H1 (cell line): ENCODE measurements around the gene WFIKKN1. TPM values are rescaled to one million over a fixed set of nuclear protein-coding genes. Genes with fewer than 3 reads are reported as not detected.

Experiments used
- CTCF ChIA-PET: fragments of 300-600 bp; sonication (Branson Sonifier 250); formaldehyde crosslinking; loops from one replicate; lab custom pipeline; 2021; ENCODE audit not compliant: partially characterized antibody; lab: Charles Lee
- POLR2A ChIA-PET: fragments of 300-600 bp; sonication (Branson Sonifier 250); formaldehyde crosslinking; loops from one replicate; lab custom pipeline; 2021; ENCODE audit warnings: inconsistent platforms; ENCODE audit not compliant: partially characterized antibody; lab: Charles Lee
- DNase-seq, 2 experiments: peaks; one replicate each; pipeline versions ENCODE4 v3.0.0 to v3.0.0-alpha.2; 2010 to 2022; ENCODE audit warnings: low spot score in 2 of 2, low read depth in 1 of 2, mixed read lengths in 1 of 2
- FAIRE-seq: peaks from 2 replicates; lab custom pipeline; 2011; peaks lifted over from hg19 to GRCh38; lab: Jason Lieb, UNC
- H2AFZ ChIP-seq: 2 replicates; pipeline ENCODE4 v1.8.1; 2012; ENCODE audit warnings: low read length, inconsistent platforms
- H2AK5ac ChIP-seq: 2 replicates; pipeline ENCODE4 v1.6.1; 2013; ENCODE audit warnings: low read depth, low read length
- H2BK120ac ChIP-seq: replicated peaks from 2 replicates; pipeline ENCODE3; 2013; ENCODE audit warnings: low read depth, low read length, inconsistent platforms
- H2BK12ac ChIP-seq: 2 replicates; pipeline ENCODE4 v1.6.1; 2013; ENCODE audit warnings: low read depth, low read length
- H2BK15ac ChIP-seq: 2 replicates; pipeline ENCODE4 v1.6.1; 2013; ENCODE audit warnings: low read length
- H2BK20ac ChIP-seq: 2 replicates; pipeline ENCODE4 v1.6.1; 2013; ENCODE audit warnings: low read length
- H2BK5ac ChIP-seq: 2 replicates; pipeline ENCODE4 v1.6.1; 2013; ENCODE audit warnings: low read depth, low read length
- H3K14ac ChIP-seq: 2 replicates; pipeline ENCODE4 v1.6.1; 2013; ENCODE audit warnings: inconsistent platforms; ENCODE audit not compliant: insufficient read length
- H3K18ac ChIP-seq: 2 replicates; pipeline ENCODE4 v1.6.1; 2013; ENCODE audit warnings: low read length; ENCODE audit errors: extremely low read depth
- H3K23ac ChIP-seq: 2 replicates; pipeline ENCODE4 v1.6.1; 2013; ENCODE audit warnings: inconsistent platforms; ENCODE audit not compliant: insufficient read length
- H3K23me2 ChIP-seq: 2 replicates; pipeline ENCODE4 v1.6.1; 2013; ENCODE audit warnings: low read depth, low read length
- H3K27ac ChIP-seq: 2 replicates; pipeline ENCODE4 v1.6.1; 2011; ENCODE audit warnings: low read depth, low read length, inconsistent platforms
- H3K27me3 ChIP-seq, 4 experiments: replicated peaks in 1 of 4; 1 replicate in 1 of 4; 2 replicates in 3 of 4; pipeline versions ENCODE4 v1.6.1 to v1.8.1; 2011 to 2013; ENCODE audit warnings: low read length in 3 of 4, mild to moderate bottlenecking in 3 of 4, inconsistent platforms in 2 of 4, mixed read lengths in 2 of 4, moderate library complexity in 1 of 4; ENCODE audit not compliant: control insufficient read depth in 3 of 4, insufficient read depth in 3 of 4; ENCODE audit errors: extremely low read depth in 1 of 4
- H3K36me3 ChIP-seq, 4 experiments: 2 replicates each; pipeline versions ENCODE4 v1.6.1 to v1.8.1; 2011 to 2013; ENCODE audit warnings: mild to moderate bottlenecking in 4 of 4, low read length in 3 of 4, moderate library complexity in 2 of 4, control low read depth in 1 of 4, inconsistent platforms in 1 of 4; ENCODE audit not compliant: insufficient read depth in 4 of 4, control insufficient read depth in 2 of 4
- H3K4ac ChIP-seq: replicated peaks from 2 replicates; pipeline ENCODE3; 2013; ENCODE audit warnings: low read length, low read depth, mixed read lengths, inconsistent platforms; ENCODE audit not compliant: insufficient read length
- H3K4me1 ChIP-seq, 4 experiments: replicated peaks in 1 of 4; 1 replicate in 1 of 4; 2 replicates in 3 of 4; pipeline versions ENCODE4 v1.6.1 to v1.8.1; 2011 to 2013; ENCODE audit warnings: low read length in 3 of 4, inconsistent platforms in 2 of 4, mixed read lengths in 1 of 4; ENCODE audit not compliant: insufficient read depth in 4 of 4, control insufficient read depth in 3 of 4
- H3K4me2 ChIP-seq, 2 experiments: 2 replicates each; pipeline versions ENCODE4 v1.6.1 to v1.8.1; 2011 to 2013; ENCODE audit warnings: low read depth in 2 of 2, low read length in 2 of 2, control low read depth in 1 of 2, inconsistent platforms in 1 of 2, mild to moderate bottlenecking in 1 of 2; ENCODE audit not compliant: insufficient read depth in 1 of 2
- H3K4me3 ChIP-seq, 4 experiments: fragments of 200-600, 300-600 bp in 1 of 4; sonication (generic), shearing (Covaris generic), sonication (Bioruptor Twin) in 1 of 4; 2 replicates each; pipeline versions ENCODE4 v1.5.1 to v1.8.1; 2011 to 2016; ENCODE audit warnings: low read length in 4 of 4, low read depth in 3 of 4, control low read depth in 2 of 4, inconsistent platforms in 2 of 4, mild to moderate bottlenecking in 2 of 4, mixed read lengths in 1 of 4, moderate library complexity in 1 of 4; ENCODE audit not compliant: insufficient read depth in 2 of 4; ENCODE audit errors: extremely low read depth in 1 of 4
- H3K56ac ChIP-seq: replicated peaks from 2 replicates; pipeline ENCODE3; 2013; ENCODE audit warnings: low read depth, mild to moderate bottlenecking, mixed read lengths, low read length, inconsistent platforms; ENCODE audit not compliant: insufficient read length
- H3K79me1 ChIP-seq: 2 replicates; pipeline ENCODE4 v1.6.1; 2013; ENCODE audit warnings: low read depth, low read length, control low read depth
- H3K79me2 ChIP-seq, 2 experiments: 2 replicates each; pipeline versions ENCODE4 v1.6.1 to v1.8.1; 2012 to 2013; ENCODE audit warnings: low read length in 2 of 2, mild to moderate bottlenecking in 2 of 2, inconsistent platforms in 1 of 2; ENCODE audit not compliant: insufficient read depth in 2 of 2, control insufficient read depth in 1 of 2
- H3K9ac ChIP-seq, 4 experiments: replicated peaks in 1 of 4; 1 replicate in 1 of 4; 2 replicates in 3 of 4; pipeline versions ENCODE4 v1.6.1 to v1.8.1; 2011 to 2013; ENCODE audit warnings: low read depth in 3 of 4, low read length in 3 of 4, control low read depth in 2 of 4, mild to moderate bottlenecking in 2 of 4, moderate library complexity in 2 of 4, inconsistent platforms in 1 of 4; ENCODE audit errors: extremely low read depth in 1 of 4
- H3K9me3 ChIP-seq, 2 experiments: 2 replicates each; pipeline versions ENCODE4 v1.6.1 to v1.8.1; 2012 to 2013; ENCODE audit warnings: mild to moderate bottlenecking in 2 of 2, moderate library complexity in 2 of 2, control low read depth in 1 of 2, inconsistent platforms in 1 of 2, low read depth in 1 of 2, low read length in 1 of 2, mixed read lengths in 1 of 2; ENCODE audit not compliant: insufficient read depth in 2 of 2
- H4K20me1 ChIP-seq, 2 experiments: replicated peaks in 1 of 2; 2 replicates each; pipeline versions ENCODE3 to v1.8.1; 2011 to 2013; ENCODE audit warnings: inconsistent platforms in 2 of 2, low read length in 2 of 2, mild to moderate bottlenecking in 1 of 2; ENCODE audit not compliant: insufficient read depth in 2 of 2, control insufficient read depth in 1 of 2
- H4K5ac ChIP-seq: 2 replicates; pipeline ENCODE4 v1.6.1; 2013; ENCODE audit warnings: low read length, low read depth, mixed read lengths, inconsistent platforms; ENCODE audit not compliant: insufficient read length
- H4K8ac ChIP-seq: 2 replicates; pipeline ENCODE4 v1.8.0; 2013; ENCODE audit warnings: mild to moderate bottlenecking, moderate library complexity, low read length, inconsistent platforms; ENCODE audit not compliant: insufficient read depth; ENCODE audit errors: extremely low read depth
- H4K91ac ChIP-seq: replicated peaks from 2 replicates; pipeline ENCODE3; 2013; ENCODE audit warnings: low read length, mixed read lengths, inconsistent platforms; ENCODE audit not compliant: insufficient read length
- CEBPB ChIP-seq: IDR thresholded peaks from 2 replicates; pipeline ENCODE4 v1.6.1; 2012; ENCODE audit warnings: low read depth, low read length
- CTBP2 ChIP-seq: IDR thresholded peaks from 2 replicates; pipeline ENCODE4 v1.7.0; 2011; ENCODE audit warnings: borderline replicate concordance, mild to moderate bottlenecking, moderate library complexity, mixed read lengths, low read length; ENCODE audit not compliant: insufficient read depth, insufficient read length
- EP300 ChIP-seq, 2 experiments: IDR thresholded peaks; 1 replicate in 1 of 2; 2 replicates in 1 of 2; pipeline ENCODE4 v1.6.1; 2011 to 2012; ENCODE audit warnings: low read depth in 2 of 2, low read length in 2 of 2, mild to moderate bottlenecking in 2 of 2, borderline replicate concordance in 1 of 2, inconsistent platforms in 1 of 2, moderate library complexity in 1 of 2
- EZH2 ChIP-seq: fragments of 200-600 bp; sonication (generic); IDR thresholded peaks from 2 replicates; pipeline ENCODE4 v1.7.1; 2012; ENCODE audit warnings: low read depth, mild to moderate bottlenecking, moderate library complexity, low read length, inconsistent platforms; ENCODE audit not compliant: severe bottlenecking
- NANOG ChIP-seq: IDR thresholded peaks from 2 replicates; pipeline ENCODE4 v1.6.1; 2011; ENCODE audit warnings: low read length, low read depth, mild to moderate bottlenecking, inconsistent platforms; ENCODE audit not compliant: insufficient read depth, poor library complexity, severe bottlenecking
- POLR2A ChIP-seq, 2 experiments: IDR thresholded peaks; 1 replicate in 1 of 2; 2 replicates in 1 of 2; pipeline ENCODE4 v1.6.1; 2011; ENCODE audit warnings: low read depth in 2 of 2, low read length in 2 of 2, mild to moderate bottlenecking in 2 of 2; ENCODE audit errors: control extremely low read depth in 1 of 2
- POLR2AphosphoS5 ChIP-seq: IDR thresholded peaks from 2 replicates; pipeline ENCODE4 v1.6.1; 2011; ENCODE audit warnings: low read depth, low read length
- RBBP5 ChIP-seq: IDR thresholded peaks from 2 replicates; pipeline ENCODE4 v1.7.1; 2012; ENCODE audit warnings: low read depth, mild to moderate bottlenecking, inconsistent platforms, low read length, moderate library complexity, borderline replicate concordance
- SIN3A ChIP-seq, 2 experiments: IDR thresholded peaks in 1 of 2; conservative IDR thresholded peaks in 1 of 2; 2 replicates each; pipeline ENCODE4 v1.6.1; 2011 to 2012; ENCODE audit warnings: low read length in 2 of 2, improper control_type of control experiment in 1 of 2, low read depth in 1 of 2, mild to moderate bottlenecking in 1 of 2
- SIX5 ChIP-seq: IDR thresholded peaks from 2 replicates; pipeline ENCODE4 v1.6.1; 2011; ENCODE audit warnings: mild to moderate bottlenecking, low read depth, low read length
- SP4 ChIP-seq: IDR thresholded peaks from 2 replicates; pipeline ENCODE4 v1.6.1; 2012; ENCODE audit warnings: low read length, inconsistent platforms
- TBP ChIP-seq: IDR thresholded peaks from 2 replicates; pipeline ENCODE4 v1.6.1; 2011; ENCODE audit warnings: low read depth, low read length, improper control_type of control experiment
- WGBS, 2 experiments: shearing (Covaris generic) in 1 of 2; methylation state at CpG; one replicate each; pipeline versions ENCODE4 v1.1.6 to v1.1.7; 2013 to 2015; ENCODE audit warnings: low lambda C conversion rate in 2 of 2, mixed read lengths in 2 of 2, inconsistent platforms in 1 of 2, low coverage in 1 of 2, missing lambda C conversion rate in 1 of 2; ENCODE audit not compliant: insufficient replicate concordance in 2 of 2, insufficient coverage in 1 of 2, insufficient read length in 1 of 2; ENCODE audit errors: extremely low coverage in 1 of 2, missing lambda C conversion rate in 1 of 2; 5-methylcytosine and 5-hydroxymethylcytosine counted together
- polyA plus RNA-seq, 7 experiments: library from polyadenylated mRNA; depleted of rRNA in 3 of 7; stranded (reverse) in 5 of 7; unstranded in 2 of 7; fragments of >200 nt in 5 of 7; fragments of 200-250 nt in 2 of 7; gene quantifications; 1 replicate in 5 of 7; 2 replicates in 1 of 7; 4 replicates in 1 of 7; pipeline versions ENCODE4 v1.2.1 to v1.2.3, GENCODE V29; 2011 to 2013; ENCODE audit warnings: missing spikeins in 2 of 7, mixed read lengths in 2 of 7
- total RNA-seq: library from RNA; stranded (reverse); fragmentation: NEBNext Ultra II Directional; extraction: Animal tissue kit (Norgen Biotek cat#: 25700); gene quantifications from 2 replicates; pipeline ENCODE4 v1.2.1, GENCODE V29; 2021
- TF ChIP-seq, protein P1 (sequence below): IDR thresholded peaks from 2 replicates; pipeline ENCODE4 v1.6.1; 2012; ENCODE audit warnings: inconsistent platforms

The WFIKKN1 gene
- total and polyA plus RNA-seq, 2 of the 8 experiments (the other 6 are each of a cell fraction or from before 2014, with no cell fraction given), result 11.4 to 15.8 TPM

- Histone ChIP-seq H2AK5ac (no peak overlapping the region), H3K23me2 (no peaks in the 10 kb centered on the region), H2BK15ac (no peak overlapping the region), H2AFZ (no peak overlapping the region), H3K18ac (no peak overlapping the region; the same call in 1 of the 2 replicates), H4K5ac (peak overlapping the region; percentile 15), H3K23ac (no peak overlapping the region), H3K79me2 (no peaks in the 10 kb centered on the region), H4K91ac (no peak overlapping the region), H4K8ac (0 out of 2 replicates have a peak overlapping the region, but pooled peaks have one; percentile 1), H2BK12ac (no peak overlapping the region; the same call in 1 of the 2 replicates), H3K4me2 (0 out of 4 replicates have a peak overlapping the region, but pooled peaks of 1 of the 2 experiments have one; percentile 11), H3K4ac (no peak overlapping the region), H2BK20ac (no peak overlapping the region), H2BK120ac (no peak overlapping the region), H3K9me3 (no peaks in the 10 kb centered on the region), H3K27ac (no peak overlapping the region), H3K79me1 (peaks cover 8% of the 10 kb centered on the region), H3K4me1 (peaks cover 0 to 14% (median 6%) of the 10 kb centered on the region in 4 experiments; a peak in 5 of 7 replicates), H3K36me3 (peaks cover 0 to 4% (median 0%) of the 10 kb centered on the region in 4 experiments; a peak in 1 of 8 replicates), H3K14ac (no peak overlapping the region), H3K9ac (no peak overlapping the region), H3K27me3 (no peaks in the 10 kb centered on the region), H3K56ac (no peak overlapping the region), H3K4me3 (no peak overlapping the region), H2BK5ac (peak overlapping the region; percentile 49; the same call in 1 of the 2 replicates), H4K20me1 (peaks cover 3 to 5% of the 10 kb centered on the region in 2 experiments)
- WGBS, 2 experiments, result 77% methylated on average over 15 of the region's 17 CpGs; no CpG with 5 or more reads in 1 of the 2 experiments
- POLR2A ChIA-PET, result interaction anchor here (1.8 kb wide), 1 partner anchor 8 kb away, joined by 11 read pairs; the partner anchor contains the start of gene WFIKKN1
- DNase-seq (no peak), FAIRE-seq (no peak)
- CTCF ChIA-PET, result interaction anchor here (1.2 to 4.1 kb wide), 7 partner anchors 14 to 231 kb away, joined by 3 to 29 read pairs (median 7); no protein-coding TSS in a partner anchor
- no peak for TF ChIP-seq RBBP5
- TF ChIP-seq SP4, result no peak
- TF ChIP-seq, protein P1, sequence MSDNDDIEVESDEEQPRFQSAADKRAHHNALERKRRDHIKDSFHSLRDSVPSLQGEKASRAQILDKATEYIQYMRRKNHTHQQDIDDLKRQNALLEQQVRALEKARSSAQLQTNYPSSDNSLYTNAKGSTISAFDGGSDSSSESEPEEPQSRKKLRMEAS, result no peak
- TF ChIP-seq EP300 (IDR thresholded peaks at IDR 0.05; ENCODE audit: borderline replicate concordance in 1 of 2, low read depth in 2 of 2, low read length in 2 of 2), result no peak
- no peak for TF ChIP-seq TBP
- no peak for TF ChIP-seq SIX5
- TF ChIP-seq POLR2A (IDR thresholded peaks at IDR 0.05; ENCODE audit: control extremely low read depth in 1 of 2, low read depth in 2 of 2, low read length in 2 of 2), result no peak
- TF ChIP-seq EZH2, result no peak
- no peak for TF ChIP-seq NANOG
- no peak for TF ChIP-seq POLR2AphosphoS5
- no peak for TF ChIP-seq CTBP2
- TF ChIP-seq SIN3A (conservative IDR thresholded peaks at IDR 0.05 in 1 of 2, IDR thresholded peaks at IDR 0.05 in 1 of 2; ENCODE audit: low read depth in 1 of 2, low read length in 2 of 2), result no peak
- TF ChIP-seq CEBPB, result no peak
Observed at GRCh38 chr16:622920-623280, 7.9 kb upstream of the WFIKKN1 start.
